Stimulated activated CD4-positive, alpha-beta T cell treated with anti-CD3 and anti-CD28 coated beads, Interleukin-2, amount 100 ng/mL, for 48 hours (primary cell): ENCODE data around the gene SUPT4H1.

ENCODE experiments used
- DNase-seq, 2 donors: peaks; one replicate each; pipeline ENCODE4 v3.0.0-alpha.2; 2020

SUPT4H1 gene

DNA sequence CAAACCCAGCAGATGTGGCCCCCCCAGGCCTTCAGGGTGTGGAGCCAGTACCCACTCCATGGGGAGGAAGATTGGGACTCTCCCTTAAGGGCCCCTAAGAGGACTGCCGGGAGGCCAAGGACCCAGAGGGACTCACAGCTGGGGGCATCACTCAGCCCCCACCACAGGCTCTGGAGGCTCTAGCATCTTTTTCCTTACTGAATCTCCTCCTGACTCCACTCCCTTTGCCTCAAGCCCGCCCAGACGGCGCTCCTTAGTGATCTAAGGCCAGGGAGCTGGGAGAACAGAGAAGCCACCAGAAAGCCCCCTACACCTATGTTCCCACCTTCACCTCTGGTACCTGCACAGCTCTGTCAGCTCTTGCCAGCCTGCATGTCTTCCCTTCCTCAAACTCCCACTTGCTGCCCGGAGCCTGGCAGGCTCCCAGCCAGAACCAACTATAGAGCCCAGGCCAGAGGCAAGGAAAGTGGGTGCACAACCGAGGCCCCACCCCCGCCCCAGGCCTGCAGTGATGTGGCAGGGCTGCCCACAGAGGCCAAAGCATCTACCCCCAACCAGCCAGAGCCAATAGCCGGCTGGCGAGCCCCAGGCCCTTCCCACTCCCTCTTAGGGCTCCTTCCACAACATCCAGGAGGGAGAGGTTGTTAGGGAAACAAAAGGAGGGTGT lies 48.9 kb downstream of the SUPT4H1 start:
- DNase-seq: no peak

DNA sequence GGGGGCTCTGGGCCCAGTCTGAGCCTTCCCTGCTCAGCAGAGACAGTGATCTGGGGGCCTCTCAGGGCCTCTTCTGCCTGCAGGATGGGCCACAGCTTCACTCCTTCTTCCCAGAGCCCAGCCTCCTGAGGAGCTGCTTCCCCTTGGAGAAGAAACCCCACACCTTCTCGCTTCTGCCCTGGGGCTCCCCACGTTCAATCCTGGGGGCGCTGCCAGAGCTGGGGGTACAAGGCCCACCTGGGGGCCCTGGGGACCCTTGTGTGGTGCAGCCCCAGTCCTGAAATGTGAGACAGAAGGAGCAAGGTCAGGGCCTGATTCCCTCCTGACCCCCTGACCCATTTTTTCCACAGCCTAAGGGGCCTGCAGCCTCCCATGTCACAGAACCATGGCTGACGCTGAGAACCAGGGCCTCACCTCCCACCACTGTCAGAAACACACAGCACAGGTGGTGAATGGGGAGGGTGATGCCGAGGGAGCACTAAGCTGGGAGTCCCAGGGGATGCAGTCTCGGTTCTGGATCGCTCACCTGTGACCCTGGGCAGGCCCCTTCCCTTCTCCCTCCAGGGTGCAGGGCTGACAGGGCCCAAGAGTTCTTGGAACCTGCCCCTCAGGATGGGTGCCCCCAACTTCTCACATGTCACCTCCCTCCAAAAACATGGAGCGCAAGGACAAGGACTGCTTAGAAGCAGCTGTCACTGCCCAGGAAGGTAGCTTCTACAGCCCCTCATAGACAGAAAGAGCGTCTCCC lies 49.7 kb downstream of the SUPT4H1 start:
- DNase-seq: no peak

DNA sequence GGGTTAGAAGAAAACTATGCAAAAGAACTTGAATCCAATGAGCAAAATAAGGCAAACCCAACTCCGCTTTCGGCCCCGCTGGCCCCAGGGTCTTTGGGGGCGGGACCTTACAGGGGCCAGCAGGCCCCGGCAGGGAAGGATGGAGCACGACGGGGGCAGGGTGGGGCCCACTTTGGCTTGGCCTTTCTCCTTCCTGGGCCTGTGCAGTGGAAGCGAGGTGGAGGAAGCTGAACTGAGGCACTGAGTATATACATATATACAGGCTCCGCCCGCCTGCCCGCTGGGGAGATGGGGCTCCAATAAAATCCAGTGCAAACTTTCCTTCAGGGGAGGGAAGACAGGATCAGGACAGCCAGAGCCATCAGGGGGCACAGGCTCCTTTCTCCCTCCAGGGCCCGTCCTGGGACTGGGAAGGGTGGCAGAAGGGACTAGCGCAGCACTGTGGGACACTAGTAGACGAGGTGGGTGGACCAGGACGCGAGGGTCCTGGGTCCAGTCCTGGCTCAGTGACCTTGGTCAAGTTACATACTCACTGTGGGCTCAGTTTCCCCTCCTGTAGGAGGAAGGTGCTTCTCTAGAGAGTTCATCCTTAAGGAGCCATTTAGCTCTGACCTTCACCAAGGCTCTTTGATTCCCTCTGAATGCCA lies 50.4 kb downstream of the SUPT4H1 start:
- no peak for DNase-seq

DNA sequence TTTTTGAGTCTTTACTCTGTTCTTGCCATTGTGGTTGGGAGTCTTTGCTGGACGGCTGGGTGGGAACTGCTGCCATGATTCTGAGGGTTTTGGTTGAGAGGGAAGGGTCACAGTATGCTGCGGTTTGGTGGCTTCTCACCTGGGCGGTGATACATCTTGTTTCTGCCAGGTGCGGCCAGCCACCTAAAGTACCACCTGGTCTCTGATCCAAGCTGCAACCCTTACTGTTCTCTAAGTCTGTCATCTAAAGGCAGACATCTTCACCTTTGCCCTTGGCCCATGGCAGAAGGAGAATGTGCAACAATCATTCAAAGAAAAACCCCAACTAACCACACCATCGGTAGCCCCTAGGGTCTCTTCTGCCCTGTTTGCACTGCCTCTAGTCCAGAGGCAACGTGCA lies 51.7 kb downstream of the SUPT4H1 start:
- DNase-seq: no peak
